ENCODE measurements around the gene KYNU.
"Not testable (repeated sequence)": the region's sequence is repeated elsewhere in the genome, so short reads cannot be mapped to it uniquely, and the experiment has no call there.

The KYNU gene

DNA sequence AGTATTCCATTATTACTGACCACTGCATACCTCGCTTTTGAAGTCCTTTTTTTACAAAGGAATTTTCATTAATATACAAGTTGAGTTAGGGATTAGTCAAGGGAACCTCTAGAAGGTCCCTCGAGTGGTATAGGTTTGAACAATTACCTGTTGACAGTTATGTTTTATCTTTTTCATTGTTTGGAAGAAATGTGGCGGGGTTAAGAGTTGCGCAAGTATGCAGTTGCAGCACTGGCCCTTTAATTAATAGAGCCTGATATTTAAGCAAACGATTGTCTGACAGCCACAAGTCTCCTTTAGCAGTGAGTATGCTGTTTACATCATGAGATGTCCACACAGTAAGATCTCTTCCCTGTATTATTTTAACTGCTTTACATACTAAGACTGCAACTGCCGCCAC, 24.3 kb downstream of the KYNU start:
- DNase-seq (ENCODE audit: insufficient read length, low spot score) (no peak), FAIRE-seq (no peak)

DNA sequence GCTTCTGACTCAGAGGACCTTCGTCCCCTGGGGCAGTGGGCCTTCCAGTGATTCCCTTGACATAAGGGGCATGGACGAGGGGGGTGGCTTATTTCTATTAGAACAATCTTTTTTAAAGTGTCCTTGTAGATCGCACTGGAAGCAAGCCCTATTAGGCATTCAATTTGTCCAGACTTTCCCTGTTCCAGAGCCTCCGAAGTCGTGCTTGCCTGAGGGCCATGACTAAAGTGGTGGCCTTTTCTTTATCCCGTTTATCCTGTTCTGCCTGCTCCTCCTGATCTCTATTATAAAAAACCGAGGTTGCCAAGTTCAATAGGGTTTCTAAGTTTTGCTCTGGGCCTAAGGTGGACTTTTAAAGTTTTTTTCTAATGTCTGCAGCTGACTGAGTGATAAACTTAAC, 26.3 kb downstream of the KYNU start:
- DNase-seq (ENCODE audit: insufficient read length, low spot score); FAIRE-seq: not testable (repeated sequence)

More for the DNA sequence above, 24.3 kb downstream of the KYNU start:
- TF ChIP-seq SPI1 (IDR thresholded peaks at IDR 0.05; ENCODE audit: low read depth, low read length) (no peak), POU2F2 (IDR thresholded peaks at IDR 0.05; ENCODE audit: low read depth, low read length) (no peak), POLR2A (IDR thresholded peaks at IDR 0.05; ENCODE audit: low read depth, low read length) (no peak), PAX5 (IDR thresholded peaks at IDR 0.05; ENCODE audit: insufficient read depth, low read length, severe bottlenecking) (no peak), TAF1 (IDR thresholded peaks at IDR 0.05; ENCODE audit: low read depth, low read length) (no peak), POLR2AphosphoS5 (IDR thresholded peaks at IDR 0.05; ENCODE audit: low read depth, low read length) (no peak)

DNA sequence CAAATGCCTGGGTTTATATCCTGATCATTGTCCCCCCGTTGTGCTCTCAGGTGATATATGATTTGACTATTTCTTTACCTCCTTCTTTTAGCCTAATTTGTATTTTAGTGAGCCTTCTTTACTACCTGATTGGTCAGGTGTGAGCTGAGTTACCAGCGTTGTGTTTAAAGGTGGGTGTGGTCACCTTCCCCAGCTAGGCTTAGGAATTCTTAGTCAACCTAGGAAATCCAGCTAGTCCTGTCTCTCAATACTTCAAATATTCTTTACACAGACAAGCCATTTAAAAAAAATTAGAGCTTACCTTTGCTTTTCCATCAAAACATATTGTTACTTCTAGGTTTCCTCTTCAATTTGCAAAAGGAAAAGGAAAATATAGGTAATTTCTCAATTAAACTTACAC, 30.2 kb downstream of the KYNU start:
- FAIRE-seq: no peak
- no peak for DNase-seq (ENCODE audit: insufficient read length, low spot score)
- TF ChIP-seq TAF1 (IDR thresholded peaks at IDR 0.05; ENCODE audit: low read depth, low read length) (no peak), POLR2AphosphoS5 (IDR thresholded peaks at IDR 0.05; ENCODE audit: low read depth, low read length) (no peak), SPI1 (IDR thresholded peaks at IDR 0.05; ENCODE audit: low read depth, low read length) (no peak), POLR2A (IDR thresholded peaks at IDR 0.05; ENCODE audit: low read depth, low read length) (no peak), PAX5 (IDR thresholded peaks at IDR 0.05; ENCODE audit: insufficient read depth, low read length, severe bottlenecking) (no peak), POU2F2 (IDR thresholded peaks at IDR 0.05; ENCODE audit: low read depth, low read length) (no peak)

DNA sequence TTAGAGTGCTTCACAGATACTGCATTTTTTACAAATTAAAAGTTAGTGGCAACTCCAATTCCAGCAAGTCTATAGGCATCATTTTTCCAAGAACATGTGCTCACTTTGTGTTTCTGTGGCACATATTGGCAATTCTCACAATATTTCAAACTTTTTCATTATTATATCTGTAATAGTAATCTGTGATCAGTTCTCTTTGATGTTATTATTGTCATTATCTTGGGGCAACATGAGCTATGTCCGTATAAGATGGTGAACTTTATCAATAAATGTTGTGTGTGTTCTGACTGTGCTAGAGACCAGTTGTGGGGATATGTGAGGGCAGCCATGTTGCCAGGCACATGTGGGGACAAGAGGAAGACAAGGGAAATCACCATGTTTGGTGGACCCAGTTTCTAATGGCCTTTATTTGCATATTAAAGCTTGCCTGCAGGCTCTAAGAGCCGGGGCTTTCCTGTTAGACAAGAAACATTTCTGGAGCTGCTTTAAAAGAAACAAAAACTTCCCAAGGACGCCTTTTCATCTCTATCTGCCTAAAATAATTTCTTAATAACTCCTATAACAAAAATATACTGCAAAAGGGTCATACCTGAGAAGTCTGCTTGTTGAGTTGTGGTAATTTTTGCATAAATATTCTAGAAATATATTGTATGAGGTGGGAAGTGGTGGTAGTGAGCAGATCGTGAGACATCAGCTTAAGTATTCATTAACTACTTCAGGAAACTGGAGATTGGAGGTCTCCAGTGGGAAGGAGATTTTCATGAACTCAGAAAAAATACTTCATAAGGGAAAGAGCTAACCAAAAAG, 37.2 kb downstream of the KYNU start:
- DNase-seq (ENCODE audit: insufficient read length, low spot score) (no peak), FAIRE-seq (peak; percentile 81)
- peak; percentile 98 for TF ChIP-seq POU2F2 (IDR thresholded peaks at IDR 0.05; ENCODE audit: low read depth, low read length)
- no peak for TF ChIP-seq POLR2AphosphoS5 (IDR thresholded peaks at IDR 0.05; ENCODE audit: low read depth, low read length)
- peak; percentile 64 for TF ChIP-seq TAF1 (IDR thresholded peaks at IDR 0.05; ENCODE audit: low read depth, low read length)

DNA sequence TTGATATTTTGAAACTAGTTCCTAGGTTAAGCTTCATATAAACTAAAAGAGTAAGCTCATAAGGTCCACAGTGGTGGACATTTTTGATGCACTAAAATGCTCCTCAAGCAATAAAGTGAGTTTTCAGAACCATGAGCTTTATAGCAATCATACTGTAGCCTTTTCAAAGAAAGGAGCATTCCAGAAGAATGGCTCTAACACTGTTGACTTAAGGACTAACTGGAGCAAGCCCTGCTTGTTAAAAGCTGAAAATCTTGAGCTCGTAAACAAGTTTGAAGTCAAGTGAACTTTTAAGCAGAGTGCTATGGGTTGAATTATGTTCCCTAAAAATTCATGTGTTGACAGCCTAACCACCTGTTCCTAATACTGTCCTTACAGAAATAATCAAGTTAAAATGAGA, 38.0 kb downstream of the KYNU start:
- DNase-seq (ENCODE audit: insufficient read length, low spot score) (no peak), FAIRE-seq (no peak)
- TF ChIP-seq SPI1 (IDR thresholded peaks at IDR 0.05; ENCODE audit: low read depth, low read length): no peak
- no peak for TF ChIP-seq TAF1 (IDR thresholded peaks at IDR 0.05; ENCODE audit: low read depth, low read length)
- TF ChIP-seq POLR2A (IDR thresholded peaks at IDR 0.05; ENCODE audit: low read depth, low read length): no peak
- no peak for TF ChIP-seq POLR2AphosphoS5 (IDR thresholded peaks at IDR 0.05; ENCODE audit: low read depth, low read length)
- no peak for TF ChIP-seq PAX5 (IDR thresholded peaks at IDR 0.05; ENCODE audit: insufficient read depth, low read length, severe bottlenecking)
- TF ChIP-seq POU2F2 (IDR thresholded peaks at IDR 0.05; ENCODE audit: low read depth, low read length): no peak

DNA sequence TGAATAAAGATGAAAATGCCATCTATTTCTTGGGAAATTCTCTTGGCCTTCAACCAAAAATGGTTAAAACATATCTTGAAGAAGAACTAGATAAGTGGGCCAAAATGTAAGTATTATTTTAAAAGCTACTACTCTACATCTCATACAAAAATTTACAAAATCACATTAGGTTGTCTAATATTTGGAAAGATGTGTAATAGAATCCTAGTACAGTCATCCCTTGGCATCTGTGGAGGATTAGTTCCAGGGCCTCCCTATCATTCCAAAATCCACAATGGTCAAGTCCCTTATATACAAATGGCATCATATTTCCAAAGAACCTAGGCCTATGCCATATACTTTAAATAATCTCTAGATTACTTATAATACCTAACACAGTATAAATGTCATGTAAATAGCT, 41.2 kb downstream of the KYNU start:
- TF ChIP-seq POU2F2 (IDR thresholded peaks at IDR 0.05; ENCODE audit: low read depth, low read length) (no peak), SPI1 (IDR thresholded peaks at IDR 0.05; ENCODE audit: low read depth, low read length) (no peak), PAX5 (IDR thresholded peaks at IDR 0.05; ENCODE audit: insufficient read depth, low read length, severe bottlenecking) (no peak), POLR2A (IDR thresholded peaks at IDR 0.05; ENCODE audit: low read depth, low read length) (no peak), TAF1 (IDR thresholded peaks at IDR 0.05; ENCODE audit: low read depth, low read length) (no peak), POLR2AphosphoS5 (IDR thresholded peaks at IDR 0.05; ENCODE audit: low read depth, low read length) (no peak)
- no peak for FAIRE-seq
- no peak for DNase-seq (ENCODE audit: insufficient read length, low spot score)

DNA sequence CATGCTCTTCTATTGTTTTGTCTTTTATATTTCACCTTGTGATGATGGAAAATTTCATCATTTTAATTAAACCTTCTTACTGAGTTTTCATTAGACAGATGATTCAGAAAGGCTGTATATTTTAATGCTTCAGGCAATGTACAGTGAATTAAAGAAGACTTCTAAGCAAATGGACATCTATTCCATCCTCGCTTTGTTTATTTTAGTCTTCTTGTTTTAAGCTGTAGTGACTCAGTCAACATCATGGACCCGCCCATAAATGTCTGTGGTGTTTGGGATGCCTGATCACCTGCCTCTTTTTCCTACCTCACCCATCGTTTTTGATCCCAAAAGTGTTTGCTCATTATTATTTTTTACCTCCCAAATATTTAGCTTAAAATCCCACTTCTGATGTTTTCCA, 43.1 kb downstream of the KYNU start:
- no peak for DNase-seq (ENCODE audit: insufficient read length, low spot score)
- TF ChIP-seq TAF1 (IDR thresholded peaks at IDR 0.05; ENCODE audit: low read depth, low read length) (no peak), POLR2A (IDR thresholded peaks at IDR 0.05; ENCODE audit: low read depth, low read length) (no peak), SPI1 (IDR thresholded peaks at IDR 0.05; ENCODE audit: low read depth, low read length) (no peak), POLR2AphosphoS5 (IDR thresholded peaks at IDR 0.05; ENCODE audit: low read depth, low read length) (no peak), PAX5 (IDR thresholded peaks at IDR 0.05; ENCODE audit: insufficient read depth, low read length, severe bottlenecking) (no peak), POU2F2 (IDR thresholded peaks at IDR 0.05; ENCODE audit: low read depth, low read length) (no peak)
- FAIRE-seq: no peak

DNA sequence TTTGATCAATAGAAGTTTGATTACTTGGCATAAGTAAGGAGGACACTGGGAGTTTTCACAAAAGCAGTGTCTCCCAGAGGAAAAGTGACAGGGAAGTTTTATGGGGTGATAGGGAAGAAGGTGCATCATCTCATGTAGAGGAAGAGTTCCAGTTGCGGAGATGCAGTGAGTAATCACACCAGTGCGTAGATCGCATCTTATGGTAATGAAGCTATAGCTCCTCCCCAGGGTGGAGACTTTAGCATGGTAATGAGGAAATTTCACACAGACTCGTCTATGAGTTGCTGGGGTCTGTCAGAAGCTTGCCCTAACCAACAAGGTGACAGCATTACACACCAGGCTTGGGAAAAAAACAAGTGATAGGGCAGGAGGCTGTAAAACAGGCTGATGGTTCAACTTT, 49.0 kb downstream of the KYNU start:
- no peak for FAIRE-seq
- no peak for TF ChIP-seq POLR2AphosphoS5 (IDR thresholded peaks at IDR 0.05; ENCODE audit: low read depth, low read length)
- TF ChIP-seq POU2F2 (IDR thresholded peaks at IDR 0.05; ENCODE audit: low read depth, low read length): no peak
- TF ChIP-seq POLR2A (IDR thresholded peaks at IDR 0.05; ENCODE audit: low read depth, low read length): no peak
- TF ChIP-seq TAF1 (IDR thresholded peaks at IDR 0.05; ENCODE audit: low read depth, low read length): no peak
- no peak for TF ChIP-seq PAX5 (IDR thresholded peaks at IDR 0.05; ENCODE audit: insufficient read depth, low read length, severe bottlenecking)
- no peak for TF ChIP-seq SPI1 (IDR thresholded peaks at IDR 0.05; ENCODE audit: low read depth, low read length)
- no peak for DNase-seq (ENCODE audit: insufficient read length, low spot score)

DNA sequence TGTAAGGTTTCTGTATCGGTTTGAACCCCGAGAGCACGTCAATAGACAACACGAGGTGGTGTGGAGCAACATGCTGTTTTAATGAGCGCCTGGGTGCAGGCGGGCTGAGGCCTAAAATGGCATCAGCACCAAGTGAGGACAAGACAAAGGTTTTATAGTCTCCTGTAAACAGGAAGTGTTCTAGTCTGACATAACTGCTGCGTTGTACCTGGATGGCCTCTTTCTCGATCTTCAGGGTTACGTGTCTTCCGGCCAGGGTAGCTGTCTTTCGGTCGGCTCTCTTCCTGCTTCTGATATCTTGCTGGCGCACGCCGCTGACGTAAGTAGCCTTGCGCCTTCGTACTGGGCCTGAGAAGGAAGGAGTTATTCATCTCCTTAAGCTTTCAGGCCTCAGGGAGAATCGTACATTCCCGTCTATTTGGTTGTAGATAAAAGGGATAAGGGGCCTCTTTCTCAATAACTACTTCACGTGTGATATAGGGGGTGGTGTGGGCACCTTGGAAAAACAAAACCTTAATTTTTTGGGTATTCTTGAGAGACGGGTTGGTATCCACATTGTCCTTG, 53.5 kb downstream of the KYNU start:
- no peak for TF ChIP-seq POU2F2 (IDR thresholded peaks at IDR 0.05; ENCODE audit: low read depth, low read length)
- TF ChIP-seq TAF1 (IDR thresholded peaks at IDR 0.05; ENCODE audit: low read depth, low read length): no peak
- TF ChIP-seq POLR2AphosphoS5 (IDR thresholded peaks at IDR 0.05; ENCODE audit: low read depth, low read length): no peak
- no peak for TF ChIP-seq PAX5 (IDR thresholded peaks at IDR 0.05; ENCODE audit: insufficient read depth, low read length, severe bottlenecking)
- no peak for TF ChIP-seq POLR2A (IDR thresholded peaks at IDR 0.05; ENCODE audit: low read depth, low read length)
- TF ChIP-seq SPI1 (IDR thresholded peaks at IDR 0.05; ENCODE audit: low read depth, low read length): no peak
- DNase-seq (ENCODE audit: insufficient read length, low spot score) (no peak), FAIRE-seq (no peak)

DNA sequence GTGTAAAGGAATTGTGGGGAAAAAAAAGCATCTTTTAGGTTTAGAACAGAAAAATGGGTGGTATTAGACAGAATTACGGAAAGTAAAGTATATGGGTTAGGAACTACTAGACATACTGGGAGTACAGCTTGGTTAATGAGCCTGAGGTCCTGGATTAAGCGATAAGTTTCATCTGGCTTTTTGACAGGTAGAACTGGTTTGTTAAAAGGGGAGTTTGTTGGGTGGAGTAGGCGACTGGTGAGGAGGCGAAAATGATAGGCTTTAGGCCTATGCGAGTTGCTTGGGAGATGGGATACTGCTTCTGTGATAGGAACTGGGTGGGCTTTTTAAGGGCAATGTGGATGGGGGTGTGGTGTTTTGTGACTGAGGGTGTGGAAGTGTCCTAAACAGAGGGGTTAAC, 56.5 kb downstream of the KYNU start:
- FAIRE-seq (no peak), DNase-seq (ENCODE audit: insufficient read length, low spot score) (no peak)
- TF ChIP-seq POLR2AphosphoS5 (IDR thresholded peaks at IDR 0.05; ENCODE audit: low read depth, low read length) (no peak), POLR2A (IDR thresholded peaks at IDR 0.05; ENCODE audit: low read depth, low read length) (no peak), POU2F2 (IDR thresholded peaks at IDR 0.05; ENCODE audit: low read depth, low read length) (no peak), SPI1 (IDR thresholded peaks at IDR 0.05; ENCODE audit: low read depth, low read length) (no peak), TAF1 (IDR thresholded peaks at IDR 0.05; ENCODE audit: low read depth, low read length) (no peak), PAX5 (IDR thresholded peaks at IDR 0.05; ENCODE audit: insufficient read depth, low read length, severe bottlenecking) (no peak)

Data from GM12891 (cell line).